DND-41 (cell line): ENCODE measurements around the gene IL1RAP.

ENCODE experiments used
- CTCF ChIP-seq: IDR thresholded peaks from 2 replicates; pipeline ENCODE4 v1.5.1; 2012; ENCODE audit warnings: borderline replicate concordance, low read length, moderate library complexity, mild to moderate bottlenecking; ENCODE audit not compliant: poor library complexity, severe bottlenecking; ENCODE audit errors: extremely low read depth
- EZH2 ChIP-seq: IDR thresholded peaks from 3 replicates; pipeline ENCODE4 v1.6.1; 2012; ENCODE audit warnings: borderline replicate concordance, low read depth, mild to moderate bottlenecking, moderate library complexity, low read length, inconsistent platforms; ENCODE audit not compliant: severe bottlenecking

GRCh38 chr3:190619353-190619752, 105.5 kb downstream of the IL1RAP start:
- TF ChIP-seq CTCF, result no peak
- no peak for TF ChIP-seq EZH2
